ENCODE measurements around the gene AKNA. TPM values are rescaled to one million over a fixed set of nuclear protein-coding genes. Genes with fewer than 3 reads are reported as not detected.
"Not testable (repeated sequence)": the region's sequence is repeated elsewhere in the genome, so short reads cannot be mapped to it uniquely, and the experiment has no call there.

The AKNA gene
- total RNA-seq, 1 donor from 2014 or later: 2.6 TPM

- no peak for TF ChIP-seq CTCF (IDR thresholded peaks at IDR 0.05; ENCODE audit: insufficient read depth, low read length, severe bottlenecking)
- no peak for FAIRE-seq
- DNase-seq (ENCODE audit: low read depth): no peak
- Histone ChIP-seq H3K4me3 (ENCODE audit: low read depth, low read length) (no peak overlapping the region), H3K27me3 (ENCODE audit: control insufficient read depth, insufficient read depth, low read length) (no peaks in the 10 kb centered on the region), H3K36me3 (ENCODE audit: control insufficient read depth, insufficient read depth, low read length) (no peaks in the 10 kb centered on the region)
Observed at GRCh38 chr9:114327749-114328148, 60.0 kb downstream of the AKNA start.

- not testable (repeated sequence) for FAIRE-seq; DNase-seq (ENCODE audit: low read depth); H3K36me3 ChIP-seq (ENCODE audit: control insufficient read depth, insufficient read depth, low read length); H3K27me3 ChIP-seq (ENCODE audit: control insufficient read depth, insufficient read depth, low read length); H3K4me3 ChIP-seq (ENCODE audit: low read depth, low read length)
Observed at GRCh38 chr9:114325684-114326254, 62.0 kb downstream of the AKNA start.

GRCh38 chr9:114324965-114325364 is 62.8 kb downstream of the AKNA start:
- FAIRE-seq; H3K27me3 ChIP-seq (ENCODE audit: control insufficient read depth, insufficient read depth, low read length); H3K4me3 ChIP-seq (ENCODE audit: low read depth, low read length); H3K36me3 ChIP-seq (ENCODE audit: control insufficient read depth, insufficient read depth, low read length); DNase-seq (ENCODE audit: low read depth): not testable (repeated sequence)

DNA sequence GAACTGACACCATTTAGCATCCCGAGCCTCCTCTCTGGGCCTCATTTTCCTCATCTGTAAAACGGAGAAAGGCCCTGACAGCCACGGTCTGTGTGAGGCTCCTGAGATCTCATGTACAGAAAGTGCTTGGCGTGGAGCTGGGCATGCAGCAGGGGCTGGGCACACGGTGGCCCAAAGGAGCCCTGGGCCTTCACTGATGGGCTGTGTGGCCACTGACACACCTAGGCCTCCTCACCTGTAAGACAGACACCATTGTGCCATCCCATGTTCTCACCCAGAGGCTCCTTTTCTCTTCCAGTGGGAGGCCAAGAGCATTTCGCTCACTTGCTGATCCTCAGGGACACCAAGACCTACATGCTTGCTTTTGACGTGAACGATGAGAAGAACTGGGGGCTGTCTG is 63.3 kb downstream of the AKNA start:
- no peaks in the 10 kb centered on the region for H3K36me3 ChIP-seq (ENCODE audit: control insufficient read depth, insufficient read depth, low read length)
- no peak overlapping the region for H3K4me3 ChIP-seq (ENCODE audit: low read depth, low read length)
- no peak for TF ChIP-seq CTCF (IDR thresholded peaks at IDR 0.05; ENCODE audit: insufficient read depth, low read length, severe bottlenecking)
- DNase-seq (ENCODE audit: low read depth) (no peak), FAIRE-seq (no peak)
- no peaks in the 10 kb centered on the region for H3K27me3 ChIP-seq (ENCODE audit: control insufficient read depth, insufficient read depth, low read length)

- peak; percentile 13 for FAIRE-seq
- H3K27me3 ChIP-seq (ENCODE audit: control insufficient read depth, insufficient read depth, low read length); DNase-seq (ENCODE audit: low read depth); H3K36me3 ChIP-seq (ENCODE audit: control insufficient read depth, insufficient read depth, low read length); H3K4me3 ChIP-seq (ENCODE audit: low read depth, low read length): not testable (repeated sequence)
Observed at GRCh38 chr9:114323849-114324248, 63.9 kb downstream of the AKNA start.

DNA sequence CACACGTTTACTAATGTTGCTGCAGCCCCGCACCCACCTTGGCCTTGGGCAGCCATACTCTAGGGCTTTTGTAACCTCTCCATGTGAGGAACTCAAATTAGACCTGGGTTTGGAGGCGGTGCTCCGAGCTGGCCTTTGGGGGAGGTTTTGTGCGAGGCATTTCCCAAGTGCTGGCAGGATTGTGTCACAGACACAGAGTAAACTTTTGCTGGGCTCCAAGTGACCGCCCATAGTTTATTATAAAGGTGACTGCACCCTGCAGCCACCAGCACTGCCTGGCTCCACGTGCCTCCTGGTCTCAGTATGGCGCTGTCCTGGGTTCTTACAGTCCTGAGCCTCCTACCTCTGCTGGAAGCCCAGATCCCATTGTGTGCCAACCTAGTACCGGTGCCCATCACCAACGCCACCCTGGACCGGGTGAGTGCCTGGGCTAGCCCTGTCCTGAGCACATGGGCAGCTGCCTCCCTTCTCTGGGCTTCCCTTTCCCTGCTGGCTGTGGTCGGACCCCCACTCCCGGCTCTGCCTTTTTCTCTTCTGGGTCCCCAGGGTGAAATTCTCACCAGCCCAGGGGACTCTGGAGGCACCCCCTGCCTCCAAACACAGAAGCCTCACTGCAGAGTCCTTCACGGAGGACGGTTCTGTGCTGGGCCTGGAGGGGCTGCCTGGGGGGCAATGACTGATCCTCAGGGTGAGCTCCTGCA is 64.8 kb downstream of the AKNA start, which contains the start of gene ORM1:
ORM1 (plus strand) TSS at position 268 of the 701 bp plus-strand sequence; CDS start at position 304, 36 bp downstream.
- DNase-seq (ENCODE audit: low read depth); H3K36me3 ChIP-seq (ENCODE audit: control insufficient read depth, insufficient read depth, low read length); H3K27me3 ChIP-seq (ENCODE audit: control insufficient read depth, insufficient read depth, low read length); H3K4me3 ChIP-seq (ENCODE audit: low read depth, low read length): not testable (repeated sequence)
- peak; percentile 92 for FAIRE-seq

GRCh38 chr9:114322160-114322818 is 65.5 kb downstream of the AKNA start:
- not testable (repeated sequence) for DNase-seq (ENCODE audit: low read depth); H3K36me3 ChIP-seq (ENCODE audit: control insufficient read depth, insufficient read depth, low read length); H3K27me3 ChIP-seq (ENCODE audit: control insufficient read depth, insufficient read depth, low read length); FAIRE-seq; H3K4me3 ChIP-seq (ENCODE audit: low read depth, low read length)

GRCh38 chr9:114321759-114322158 is 66.0 kb downstream of the AKNA start:
- Histone ChIP-seq H3K27me3 (ENCODE audit: control insufficient read depth, insufficient read depth, low read length) (no peaks in the 10 kb centered on the region), H3K36me3 (ENCODE audit: control insufficient read depth, insufficient read depth, low read length) (no peaks in the 10 kb centered on the region), H3K4me3 (ENCODE audit: low read depth, low read length) (no peak overlapping the region)
- no peak for FAIRE-seq
- no peak for DNase-seq (ENCODE audit: low read depth)
- no peak for TF ChIP-seq CTCF (IDR thresholded peaks at IDR 0.05; ENCODE audit: insufficient read depth, low read length, severe bottlenecking)

- not testable (repeated sequence) for H3K36me3 ChIP-seq (ENCODE audit: control insufficient read depth, insufficient read depth, low read length); H3K27me3 ChIP-seq (ENCODE audit: control insufficient read depth, insufficient read depth, low read length); H3K4me3 ChIP-seq (ENCODE audit: low read depth, low read length); FAIRE-seq
- peak; percentile 66 for DNase-seq (ENCODE audit: low read depth)
Observed at GRCh38 chr9:114320710-114321109, 67.1 kb downstream of the AKNA start.
